MM.1S (cell line): ENCODE data around the gene KIRREL1.

Experiments used
- CTCF ChIP-seq: fragments of 300-600 bp; sonication (generic); IDR thresholded peaks from 2 replicates; pipeline ENCODE4 v1.5.1; 2016; ENCODE audit warnings: antibody characterized with exemption, low read length, mixed read lengths
- EZH2phosphoT487 ChIP-seq: fragments of 300-600 bp; sonication (generic); IDR thresholded peaks from 2 replicates; pipeline ENCODE4 v1.6.1; 2018; ENCODE audit warnings: antibody characterized with exemption, low read length

GRCh38 chr1:158014731-158015320 is 21.4 kb downstream of the KIRREL1 start:
- TF ChIP-seq CTCF (no peak), EZH2phosphoT487 (no peak)
